ENCODE results near the gene ATOH8.

ATOH8 gene

DNA sequence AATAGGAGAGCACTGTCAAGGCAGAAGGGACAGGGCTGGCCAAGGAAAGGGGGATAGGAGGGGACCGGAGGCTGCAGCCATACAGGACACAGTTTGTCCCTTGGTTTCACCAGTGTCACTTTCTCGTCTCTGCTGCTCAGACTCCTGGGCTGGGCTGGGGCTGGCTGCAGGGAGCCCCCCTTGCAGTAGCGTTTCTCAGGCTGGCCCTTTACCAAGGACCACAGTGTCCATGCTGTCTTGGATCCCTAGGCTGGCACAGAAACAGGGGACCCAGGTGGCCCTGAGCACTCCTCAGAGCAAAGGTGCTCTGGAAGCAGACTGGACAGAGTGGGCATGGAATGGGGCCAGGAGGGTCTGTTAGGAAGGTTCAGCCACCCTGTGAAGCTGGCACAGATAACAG is 34.8 kb downstream of the ATOH8 start:
- H2AK5ac ChIP-seq (ENCODE audit: low read length) = no peak overlapping the region
- H3K18ac ChIP-seq (ENCODE audit: low read length) = no peak overlapping the region
- H3K79me2 ChIP-seq (ENCODE audit: control insufficient read depth, insufficient read depth, low read length, poor library complexity) = no peaks in the 10 kb centered on the region
- H3K23ac ChIP-seq (ENCODE audit: low read length) = no peak overlapping the region
- no peak overlapping the region for H4K12ac ChIP-seq (ENCODE audit: low read depth, low read length)
- no peak overlapping the region for H2BK5ac ChIP-seq (ENCODE audit: low read depth, low read length, poor library complexity)
- WGBS (ENCODE audit: extremely low coverage, insufficient coverage, insufficient read length) = no CpG with 5 or more reads among the region's 3 CpGs
- no peak for DNase-seq
- H3K27me3 ChIP-seq (ENCODE audit: insufficient read depth, low read length) = no peaks in the 10 kb centered on the region
- no peak overlapping the region for H3K4me3 ChIP-seq (ENCODE audit: low read depth, low read length)
- no peaks in the 10 kb centered on the region for H3K79me1 ChIP-seq (ENCODE audit: low read length)
- H3K9me3 ChIP-seq (ENCODE audit: insufficient read depth, low read depth, low read length) = peaks cover 3% of the 10 kb centered on the region
- peaks cover 4% of the 10 kb centered on the region in 2 experiments for H3K4me1 ChIP-seq (ENCODE audit: control insufficient read depth in 1 of 2, insufficient read depth in 2 of 2, low read length in 2 of 2)
- no peaks in the 10 kb centered on the region for H3K36me3 ChIP-seq (ENCODE audit: control insufficient read depth in 1 of 2, insufficient read depth in 2 of 2, low read length in 2 of 2)
- no peak overlapping the region for H2BK12ac ChIP-seq (ENCODE audit: low read length)
- H3K27ac ChIP-seq (ENCODE audit: low read depth, low read length) = no peak overlapping the region
- H3K9ac ChIP-seq (ENCODE audit: low read length) = no peak overlapping the region
- H3K4ac ChIP-seq (ENCODE audit: low read depth, low read length) = no peak overlapping the region
- no peak overlapping the region for H4K91ac ChIP-seq (ENCODE audit: low read depth, low read length)
- no peak overlapping the region for H3K4me2 ChIP-seq (ENCODE audit: low read length)
- H2BK120ac ChIP-seq (ENCODE audit: insufficient read depth, low read length, poor library complexity) = no peak overlapping the region
- H4K8ac ChIP-seq (ENCODE audit: low read depth, low read length) = no peak overlapping the region
- H2AFZ ChIP-seq (ENCODE audit: insufficient read depth, low read length, poor library complexity) = no peak overlapping the region
- no peak overlapping the region for H3K14ac ChIP-seq (ENCODE audit: low read length)

DNA sequence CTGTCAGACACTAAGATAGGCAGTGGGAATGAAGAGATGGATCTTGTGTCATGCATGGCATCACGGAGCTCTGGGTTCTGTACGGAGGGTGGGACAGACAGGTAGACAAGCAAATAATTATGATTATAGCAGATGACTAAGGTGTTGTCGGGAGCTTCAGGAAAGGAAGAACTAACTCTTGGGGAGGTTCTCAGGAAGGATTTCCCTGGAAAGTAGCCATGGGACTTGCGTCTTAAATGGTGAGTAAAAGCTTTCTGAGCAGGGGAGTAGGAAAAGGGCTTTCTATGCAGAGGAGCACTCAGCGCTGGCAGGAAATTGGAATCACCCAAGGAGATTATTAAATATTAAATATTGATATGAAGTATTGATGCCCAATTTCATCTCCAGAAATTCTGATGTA is 35.5 kb downstream of the ATOH8 start:
- Histone ChIP-seq H3K4me2 (ENCODE audit: low read length) (no peak overlapping the region), H3K4me3 (ENCODE audit: low read depth, low read length) (no peak overlapping the region), H3K9me3 (ENCODE audit: insufficient read depth, low read depth, low read length) (peaks cover 3% of the 10 kb centered on the region), H3K18ac (ENCODE audit: low read length) (no peak overlapping the region), H4K8ac (ENCODE audit: low read depth, low read length) (no peak overlapping the region), H2BK12ac (ENCODE audit: low read length) (no peak overlapping the region), H3K4me1 (ENCODE audit: control insufficient read depth in 1 of 2, insufficient read depth in 2 of 2, low read length in 2 of 2) (peaks cover 4% of the 10 kb centered on the region in 2 experiments), H4K91ac (ENCODE audit: low read depth, low read length) (no peak overlapping the region), H2AK5ac (ENCODE audit: low read length) (no peak overlapping the region), H3K23ac (ENCODE audit: low read length) (no peak overlapping the region), H3K27me3 (ENCODE audit: insufficient read depth, low read length) (no peaks in the 10 kb centered on the region), H4K12ac (ENCODE audit: low read depth, low read length) (no peak overlapping the region), H3K4ac (ENCODE audit: low read depth, low read length) (no peak overlapping the region), H3K79me2 (ENCODE audit: control insufficient read depth, insufficient read depth, low read length, poor library complexity) (no peaks in the 10 kb centered on the region), H2AFZ (ENCODE audit: insufficient read depth, low read length, poor library complexity) (no peak overlapping the region), H3K27ac (ENCODE audit: low read depth, low read length) (no peak overlapping the region), H3K14ac (ENCODE audit: low read length) (no peak overlapping the region), H3K79me1 (ENCODE audit: low read length) (no peaks in the 10 kb centered on the region), H2BK120ac (ENCODE audit: insufficient read depth, low read length, poor library complexity) (no peak overlapping the region), H3K9ac (ENCODE audit: low read length) (no peak overlapping the region), H3K36me3 (ENCODE audit: control insufficient read depth in 1 of 2, insufficient read depth in 2 of 2, low read length in 2 of 2) (no peaks in the 10 kb centered on the region), H2BK5ac (ENCODE audit: low read depth, low read length, poor library complexity) (no peak overlapping the region)
- no peak for DNase-seq
- no CpG with 5 or more reads among the region's 5 CpGs for WGBS (ENCODE audit: extremely low coverage, insufficient coverage, insufficient read length)

- H2AK5ac ChIP-seq (ENCODE audit: low read length) = no peak overlapping the region
- no peaks in the 10 kb centered on the region for H3K27me3 ChIP-seq (ENCODE audit: insufficient read depth, low read length)
- no peak overlapping the region for H3K27ac ChIP-seq (ENCODE audit: low read depth, low read length)
- H3K23ac ChIP-seq (ENCODE audit: low read length) = no peak overlapping the region
- H2AFZ ChIP-seq (ENCODE audit: insufficient read depth, low read length, poor library complexity) = no peak overlapping the region
- peaks cover 4% of the 10 kb centered on the region in 2 experiments for H3K4me1 ChIP-seq (ENCODE audit: control insufficient read depth in 1 of 2, insufficient read depth in 2 of 2, low read length in 2 of 2)
- no peak overlapping the region for H2BK5ac ChIP-seq (ENCODE audit: low read depth, low read length, poor library complexity)
- peaks cover 3% of the 10 kb centered on the region for H3K9me3 ChIP-seq (ENCODE audit: insufficient read depth, low read depth, low read length)
- H3K4ac ChIP-seq (ENCODE audit: low read depth, low read length) = no peak overlapping the region
- H3K9ac ChIP-seq (ENCODE audit: low read length) = no peak overlapping the region
- no peaks in the 10 kb centered on the region for H3K79me2 ChIP-seq (ENCODE audit: control insufficient read depth, insufficient read depth, low read length, poor library complexity)
- H3K14ac ChIP-seq (ENCODE audit: low read length) = no peak overlapping the region
- no peak overlapping the region for H3K4me2 ChIP-seq (ENCODE audit: low read length)
- no peak overlapping the region for H3K18ac ChIP-seq (ENCODE audit: low read length)
- no peak for DNase-seq
- no peaks in the 10 kb centered on the region for H3K36me3 ChIP-seq (ENCODE audit: control insufficient read depth in 1 of 2, insufficient read depth in 2 of 2, low read length in 2 of 2)
- no peak overlapping the region for H4K91ac ChIP-seq (ENCODE audit: low read depth, low read length)
- no peak overlapping the region for H3K4me3 ChIP-seq (ENCODE audit: low read depth, low read length)
- H4K8ac ChIP-seq (ENCODE audit: low read depth, low read length) = no peak overlapping the region
- H4K12ac ChIP-seq (ENCODE audit: low read depth, low read length) = no peak overlapping the region
- no peaks in the 10 kb centered on the region for H3K79me1 ChIP-seq (ENCODE audit: low read length)
- H2BK120ac ChIP-seq (ENCODE audit: insufficient read depth, low read length, poor library complexity) = no peak overlapping the region
- H2BK12ac ChIP-seq (ENCODE audit: low read length) = no peak overlapping the region
- no CpG with 5 or more reads among the region's 4 CpGs for WGBS (ENCODE audit: extremely low coverage, insufficient coverage, insufficient read length)
Observed at GRCh38 chr2:85790032-85790431, 36.2 kb downstream of the ATOH8 start.

- Histone ChIP-seq H3K23ac (ENCODE audit: low read length) (no peak overlapping the region), H3K4me3 (ENCODE audit: low read depth, low read length) (no peak overlapping the region), H4K12ac (ENCODE audit: low read depth, low read length) (no peak overlapping the region), H2AK5ac (ENCODE audit: low read length) (no peak overlapping the region), H3K27ac (ENCODE audit: low read depth, low read length) (no peak overlapping the region), H4K91ac (ENCODE audit: low read depth, low read length) (no peak overlapping the region), H2BK12ac (ENCODE audit: low read length) (no peak overlapping the region), H3K79me2 (ENCODE audit: control insufficient read depth, insufficient read depth, low read length, poor library complexity) (no peaks in the 10 kb centered on the region), H3K9me3 (ENCODE audit: insufficient read depth, low read depth, low read length) (peaks cover 3% of the 10 kb centered on the region), H3K79me1 (ENCODE audit: low read length) (no peaks in the 10 kb centered on the region), H3K14ac (ENCODE audit: low read length) (no peak overlapping the region), H3K4me1 (ENCODE audit: control insufficient read depth in 1 of 2, insufficient read depth in 2 of 2, low read length in 2 of 2) (peaks cover 4% of the 10 kb centered on the region in 2 experiments), H2BK120ac (ENCODE audit: insufficient read depth, low read length, poor library complexity) (no peak overlapping the region), H3K9ac (ENCODE audit: low read length) (no peak overlapping the region), H3K36me3 (ENCODE audit: control insufficient read depth in 1 of 2, insufficient read depth in 2 of 2, low read length in 2 of 2) (no peaks in the 10 kb centered on the region), H3K18ac (ENCODE audit: low read length) (no peak overlapping the region), H3K27me3 (ENCODE audit: insufficient read depth, low read length) (no peaks in the 10 kb centered on the region), H3K4me2 (ENCODE audit: low read length) (no peak overlapping the region), H3K4ac (ENCODE audit: low read depth, low read length) (no peak overlapping the region), H2BK5ac (ENCODE audit: low read depth, low read length, poor library complexity) (no peak overlapping the region), H2AFZ (ENCODE audit: insufficient read depth, low read length, poor library complexity) (no peak overlapping the region), H4K8ac (ENCODE audit: low read depth, low read length) (no peak overlapping the region)
- no peak for DNase-seq
- no CpG with 5 or more reads among the region's 12 CpGs for WGBS (ENCODE audit: extremely low coverage, insufficient coverage, insufficient read length)
Observed at GRCh38 chr2:85790499-85791188, 36.9 kb downstream of the ATOH8 start.
